ENCODE measurements around the gene ELFN2. TPM values are rescaled to one million over a fixed set of nuclear protein-coding genes. Genes with fewer than 3 reads are reported as not detected.

ELFN2 gene
- total RNA-seq, 1 donor: under 0.01 TPM

- no peak for TF ChIP-seq CTCF (IDR thresholded peaks at IDR 0.05; ENCODE audit: insufficient read depth, low read depth, low read length)
- no peak overlapping the region for H3K4me3 ChIP-seq (ENCODE audit: low read depth, low read length)
- DNase-seq (ENCODE audit: low read depth): no peak
Observed at GRCh38 chr22:37340331-37341262, 86.7 kb downstream of the ELFN2 start.

GRCh38 chr22:37338539-37339246 lies 88.6 kb downstream of the ELFN2 start:
- TF ChIP-seq CTCF (IDR thresholded peaks at IDR 0.05; ENCODE audit: insufficient read depth, low read depth, low read length): no peak
- no peak for DNase-seq (ENCODE audit: low read depth)

GRCh38 chr22:37337204-37337943 lies 89.9 kb downstream of the ELFN2 start:
- DNase-seq (ENCODE audit: low read depth): no peak
- TF ChIP-seq CTCF (IDR thresholded peaks at IDR 0.05; ENCODE audit: insufficient read depth, low read depth, low read length): no peak
- H3K4me3 ChIP-seq (ENCODE audit: low read depth, low read length): no peak overlapping the region

More at GRCh38 chr22:37338539-37339246, 88.6 kb downstream of the ELFN2 start:
- no peak overlapping the region for H3K4me3 ChIP-seq (ENCODE audit: low read depth, low read length)

GRCh38 chr22:37336579-37336978 lies 90.7 kb downstream of the ELFN2 start:
- H3K4me3 ChIP-seq (ENCODE audit: low read depth, low read length): no peak overlapping the region
- no peak for TF ChIP-seq CTCF (IDR thresholded peaks at IDR 0.05; ENCODE audit: insufficient read depth, low read depth, low read length)
- DNase-seq (ENCODE audit: low read depth): no peak

GRCh38 chr22:37335806-37336199 lies 91.5 kb downstream of the ELFN2 start:
- H3K4me3 ChIP-seq (ENCODE audit: low read depth, low read length): no peak overlapping the region
- TF ChIP-seq CTCF (IDR thresholded peaks at IDR 0.05; ENCODE audit: insufficient read depth, low read depth, low read length): no peak
- no peak for DNase-seq (ENCODE audit: low read depth)

Measured in fibroblast of villous mesenchyme (primary cell).